ENCODE measurements around the gene CPLANE1. TPM values are rescaled to one million over a fixed set of nuclear protein-coding genes. Genes with fewer than 3 reads are reported as not detected.

The CPLANE1 gene
- total RNA-seq, 1 experiment from 2014 or later: 3.5 TPM

DNA sequence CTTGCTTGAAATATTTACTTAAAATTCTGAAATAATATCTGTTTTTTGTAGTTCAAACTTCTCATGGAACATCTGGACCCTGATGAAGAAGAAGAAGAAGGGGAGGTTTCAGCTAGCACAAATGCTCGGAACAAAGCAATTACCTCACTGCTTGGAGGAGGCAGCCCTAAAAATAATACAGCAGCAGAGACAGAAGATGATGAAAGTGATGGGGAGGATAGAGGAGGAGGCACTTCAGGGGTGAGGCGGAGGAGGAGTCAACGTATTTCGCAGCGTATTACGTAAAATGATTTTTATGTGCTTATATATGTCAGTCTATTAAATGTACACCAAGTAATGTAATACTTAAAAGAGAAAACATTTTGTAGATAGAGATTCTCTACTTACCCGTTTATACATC is 185.4 kb downstream of the CPLANE1 start:
- H3K79me2 ChIP-seq (ENCODE audit: insufficient read depth, low read length): no peaks in the 10 kb centered on the region
- no peaks in the 10 kb centered on the region for H3K4me1 ChIP-seq (ENCODE audit: control insufficient read depth in 1 of 2, insufficient read depth in 2 of 2, low read length in 2 of 2)
- peaks cover 11 to 13% of the 10 kb centered on the region in 2 experiments for H3K36me3 ChIP-seq (ENCODE audit: control insufficient read depth in 1 of 2, insufficient read depth in 2 of 2, low read length in 2 of 2)
- no peak for TF ChIP-seq ZNF274 (IDR thresholded peaks at IDR 0.05; ENCODE audit: low read depth, low read length)
- H3K27ac ChIP-seq (ENCODE audit: low read depth, low read length): no peak overlapping the region
- RAD21 ChIA-PET (ENCODE audit: low non-redundant PET in 1 of 2, low total read pairs in 2 of 2, uncharacterized antibody in 2 of 2, unreplicated experiment in 2 of 2): no interaction called here
- no peak overlapping the region for H3K4me2 ChIP-seq (ENCODE audit: low read length)
- DNase-seq (ENCODE audit: low read depth, low spot score) (no peak), ATAC-seq (no peak)
- no peaks in the 10 kb centered on the region for H3K27me3 ChIP-seq (ENCODE audit: insufficient read depth, low read length)
- H3K4me3 ChIP-seq (replicated peaks in 1 of 2; ENCODE audit: low read depth in 1 of 2, low read length in 2 of 2): no peak overlapping the region
- intact Hi-C loops (cut with micrococcal nuclease): no loop called here
- CTCF ChIA-PET: no interaction called here
- no TSS peak for BruUV-seq (replicated peaks)
- POLR2A ChIA-PET: no interaction called here
- H3K9me2 ChIP-seq (ENCODE audit: insufficient read depth): no peaks in the 10 kb centered on the region
- H4K20me1 ChIP-seq (ENCODE audit: insufficient read depth): no peaks in the 10 kb centered on the region; the same call in 1 of the 2 replicates
- no peak overlapping the region for H2AFZ ChIP-seq (ENCODE audit: low read depth, low read length, poor library complexity, severe bottlenecking)
- H3K9me3 ChIP-seq (ENCODE audit: control insufficient read depth in 1 of 2, insufficient read depth in 1 of 2, low read depth in 1 of 2, low read length in 2 of 2): no peaks in the 10 kb centered on the region
- H3K9ac ChIP-seq (ENCODE audit: low read length): no peak overlapping the region

DNA sequence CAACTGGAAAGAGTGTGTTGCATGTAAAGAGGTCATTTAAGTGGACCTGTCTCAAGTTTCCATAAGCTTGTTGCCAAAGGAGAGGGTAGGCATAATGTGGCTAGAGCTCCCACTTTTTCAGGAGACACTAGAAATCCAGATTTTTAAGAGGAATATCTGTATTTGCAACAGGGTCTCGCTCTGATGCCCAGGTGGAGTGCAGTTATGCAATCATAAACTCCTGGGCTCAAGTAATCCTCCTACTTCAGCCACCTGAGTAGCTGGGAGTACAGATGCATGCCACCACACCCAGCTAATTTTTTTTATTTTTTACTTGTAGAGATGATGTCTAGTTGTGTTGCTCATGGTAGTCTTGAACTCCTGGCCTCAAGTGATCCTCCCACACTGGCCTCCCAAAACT is 189.1 kb downstream of the CPLANE1 start:
- Histone ChIP-seq H3K27me3 (ENCODE audit: insufficient read depth, low read length) (no peaks in the 10 kb centered on the region), H3K9ac (ENCODE audit: low read length) (no peak overlapping the region), H3K4me3 (replicated peaks in 1 of 2; ENCODE audit: low read depth in 1 of 2, low read length in 2 of 2) (no peak overlapping the region), H4K20me1 (ENCODE audit: insufficient read depth) (no peaks in the 10 kb centered on the region; the same call in 1 of the 2 replicates), H3K36me3 (ENCODE audit: control insufficient read depth in 1 of 2, insufficient read depth in 2 of 2, low read length in 2 of 2) (peaks cover 12 to 21% of the 10 kb centered on the region in 2 experiments), H3K9me3 (ENCODE audit: control insufficient read depth in 1 of 2, insufficient read depth in 1 of 2, low read depth in 1 of 2, low read length in 2 of 2) (no peaks in the 10 kb centered on the region), H3K4me2 (ENCODE audit: low read length) (no peak overlapping the region), H3K27ac (ENCODE audit: low read depth, low read length) (no peak overlapping the region), H3K79me2 (ENCODE audit: insufficient read depth, low read length) (no peaks in the 10 kb centered on the region), H3K9me2 (ENCODE audit: insufficient read depth) (no peaks in the 10 kb centered on the region), H3K4me1 (ENCODE audit: control insufficient read depth in 1 of 2, insufficient read depth in 2 of 2, low read length in 2 of 2) (no peaks in the 10 kb centered on the region), H2AFZ (ENCODE audit: low read depth, low read length, poor library complexity, severe bottlenecking) (no peak overlapping the region)
- ChIA-PET POLR2A (no interaction called here), CTCF (no interaction called here), RAD21 (ENCODE audit: low non-redundant PET in 1 of 2, low total read pairs in 2 of 2, uncharacterized antibody in 2 of 2, unreplicated experiment in 2 of 2) (no interaction called here)
- no TSS peak for BruUV-seq (replicated peaks)
- intact Hi-C loops (cut with micrococcal nuclease): no loop called here
- no peak for TF ChIP-seq SRF (IDR thresholded peaks at IDR 0.05; ENCODE audit: low read depth)
- no peak for TF ChIP-seq EGR1 (IDR thresholded peaks at IDR 0.05; ENCODE audit: low read depth)
- no peak for TF ChIP-seq YY1 (IDR thresholded peaks at IDR 0.05; ENCODE audit: extremely low read depth, insufficient replicate concordance, low read depth, low read length)
- no peak for TF ChIP-seq TCF7L2 (IDR thresholded peaks at IDR 0.05; ENCODE audit: borderline replicate concordance, extremely low read depth, insufficient read depth, insufficient read length)
- TF ChIP-seq POLR2AphosphoS5 (IDR thresholded peaks at IDR 0.05; ENCODE audit: low read depth, low read length): no peak
- DNase-seq (ENCODE audit: low read depth, low spot score): no peak
- ATAC-seq: no peak

All from HCT116 (cell line).